ENCODE measurements around the gene LHX3.

GRCh38 chr9:136160995-136161610 is 43.8 kb downstream of the LHX3 start:
- TF ChIP-seq CTCF (conservative IDR thresholded peaks at IDR 0.05; ENCODE audit: low read length) (no peak), EZH2phosphoT487 (IDR thresholded peaks at IDR 0.05; ENCODE audit: borderline replicate concordance) (no peak)
